ENCODE measurements around the gene LINGO3. TPM values are rescaled to one million over a fixed set of nuclear protein-coding genes. Genes with fewer than 3 reads are reported as not detected.
A peak's percentile ranks its signal among the peaks of the same experiment; 100 is the strongest.

LINGO3 gene
- polyA plus RNA-seq, 1 donor from 2014 or later = 2.7 TPM

GRCh38 chr19:2271234-2272103, 36.5 kb downstream of the LINGO3 start:
- H3K36me3 ChIP-seq (ENCODE audit: insufficient read depth, low read length) = no peaks in the 10 kb centered on the region
- no peaks in the 10 kb centered on the region for H3K9me3 ChIP-seq (ENCODE audit: low read length)
- H3K79me2 ChIP-seq (replicated peaks; ENCODE audit: insufficient read depth, low read length) = peaks cover 42% of the 10 kb centered on the region
- H3K9ac ChIP-seq (ENCODE audit: low read length) = peak overlapping the region; percentile 99
- H3K27me3 ChIP-seq (ENCODE audit: insufficient read depth, low read depth, low read length) = no peaks in the 10 kb centered on the region
- no peak overlapping the region for H2AFZ ChIP-seq (ENCODE audit: low read depth, low read length)
- no peaks in the 10 kb centered on the region for H3K9me2 ChIP-seq (ENCODE audit: insufficient read depth, low read length)
- H3K4me2 ChIP-seq (ENCODE audit: low read length) = peak overlapping the region; percentile 65
- peak overlapping the region; percentile 94 for H3K27ac ChIP-seq (ENCODE audit: low read length)
- no peak for TF ChIP-seq POLR2AphosphoS5 (IDR thresholded peaks at IDR 0.05)
- no peak for TF ChIP-seq MXI1 (conservative IDR thresholded peaks at IDR 0.05; ENCODE audit: poor library complexity, severe bottlenecking)
- TF ChIP-seq, protein P1, sequence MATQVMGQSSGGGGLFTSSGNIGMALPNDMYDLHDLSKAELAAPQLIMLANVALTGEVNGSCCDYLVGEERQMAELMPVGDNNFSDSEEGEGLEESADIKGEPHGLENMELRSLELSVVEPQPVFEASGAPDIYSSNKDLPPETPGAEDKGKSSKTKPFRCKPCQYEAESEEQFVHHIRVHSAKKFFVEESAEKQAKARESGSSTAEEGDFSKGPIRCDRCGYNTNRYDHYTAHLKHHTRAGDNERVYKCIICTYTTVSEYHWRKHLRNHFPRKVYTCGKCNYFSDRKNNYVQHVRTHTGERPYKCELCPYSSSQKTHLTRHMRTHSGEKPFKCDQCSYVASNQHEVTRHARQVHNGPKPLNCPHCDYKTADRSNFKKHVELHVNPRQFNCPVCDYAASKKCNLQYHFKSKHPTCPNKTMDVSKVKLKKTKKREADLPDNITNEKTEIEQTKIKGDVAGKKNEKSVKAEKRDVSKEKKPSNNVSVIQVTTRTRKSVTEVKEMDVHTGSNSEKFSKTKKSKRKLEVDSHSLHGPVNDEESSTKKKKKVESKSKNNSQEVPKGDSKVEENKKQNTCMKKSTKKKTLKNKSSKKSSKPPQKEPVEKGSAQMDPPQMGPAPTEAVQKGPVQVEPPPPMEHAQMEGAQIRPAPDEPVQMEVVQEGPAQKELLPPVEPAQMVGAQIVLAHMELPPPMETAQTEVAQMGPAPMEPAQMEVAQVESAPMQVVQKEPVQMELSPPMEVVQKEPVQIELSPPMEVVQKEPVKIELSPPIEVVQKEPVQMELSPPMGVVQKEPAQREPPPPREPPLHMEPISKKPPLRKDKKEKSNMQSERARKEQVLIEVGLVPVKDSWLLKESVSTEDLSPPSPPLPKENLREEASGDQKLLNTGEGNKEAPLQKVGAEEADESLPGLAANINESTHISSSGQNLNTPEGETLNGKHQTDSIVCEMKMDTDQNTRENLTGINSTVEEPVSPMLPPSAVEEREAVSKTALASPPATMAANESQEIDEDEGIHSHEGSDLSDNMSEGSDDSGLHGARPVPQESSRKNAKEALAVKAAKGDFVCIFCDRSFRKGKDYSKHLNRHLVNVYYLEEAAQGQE (IDR thresholded peaks at IDR 0.05; ENCODE audit: borderline replicate concordance) = no peak
- no peak for TF ChIP-seq SMC3 (conservative IDR thresholded peaks at IDR 0.05; ENCODE audit: poor library complexity)
- TF ChIP-seq, protein P2, sequence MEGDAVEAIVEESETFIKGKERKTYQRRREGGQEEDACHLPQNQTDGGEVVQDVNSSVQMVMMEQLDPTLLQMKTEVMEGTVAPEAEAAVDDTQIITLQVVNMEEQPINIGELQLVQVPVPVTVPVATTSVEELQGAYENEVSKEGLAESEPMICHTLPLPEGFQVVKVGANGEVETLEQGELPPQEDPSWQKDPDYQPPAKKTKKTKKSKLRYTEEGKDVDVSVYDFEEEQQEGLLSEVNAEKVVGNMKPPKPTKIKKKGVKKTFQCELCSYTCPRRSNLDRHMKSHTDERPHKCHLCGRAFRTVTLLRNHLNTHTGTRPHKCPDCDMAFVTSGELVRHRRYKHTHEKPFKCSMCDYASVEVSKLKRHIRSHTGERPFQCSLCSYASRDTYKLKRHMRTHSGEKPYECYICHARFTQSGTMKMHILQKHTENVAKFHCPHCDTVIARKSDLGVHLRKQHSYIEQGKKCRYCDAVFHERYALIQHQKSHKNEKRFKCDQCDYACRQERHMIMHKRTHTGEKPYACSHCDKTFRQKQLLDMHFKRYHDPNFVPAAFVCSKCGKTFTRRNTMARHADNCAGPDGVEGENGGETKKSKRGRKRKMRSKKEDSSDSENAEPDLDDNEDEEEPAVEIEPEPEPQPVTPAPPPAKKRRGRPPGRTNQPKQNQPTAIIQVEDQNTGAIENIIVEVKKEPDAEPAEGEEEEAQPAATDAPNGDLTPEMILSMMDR (IDR thresholded peaks at IDR 0.05; ENCODE audit: poor library complexity, severe bottlenecking) = no peak
- TF ChIP-seq EP300 (conservative IDR thresholded peaks at IDR 0.05; ENCODE audit: poor library complexity, severe bottlenecking) = no peak
- TF ChIP-seq TAF1 (IDR thresholded peaks at IDR 0.05; ENCODE audit: low read depth) = no peak
- TF ChIP-seq RAD21 (conservative IDR thresholded peaks at IDR 0.05) = no peak
- TF ChIP-seq EZH2 (IDR thresholded peaks at IDR 0.05; ENCODE audit: borderline replicate concordance, insufficient read depth, low read length, poor library complexity, severe bottlenecking) = no peak
- peak overlapping the region; percentile 99 for H3K4me3 ChIP-seq (ENCODE audit: low read length)
- peaks cover 4% of the 10 kb centered on the region for H3F3A ChIP-seq (ENCODE audit: insufficient read depth, low read length, poor library complexity, severe bottlenecking)
- H4K20me1 ChIP-seq (ENCODE audit: insufficient read depth) = peaks cover 42% of the 10 kb centered on the region

- Histone ChIP-seq H3K4me2 (ENCODE audit: low read length) (peak overlapping the region; percentile 65), H3K27me3 (ENCODE audit: insufficient read depth, low read depth, low read length) (no peaks in the 10 kb centered on the region), H3K9ac (ENCODE audit: low read length) (peak overlapping the region; percentile 99), H3K4me3 (ENCODE audit: low read length) (peak overlapping the region; percentile 99), H3K9me2 (ENCODE audit: insufficient read depth, low read length) (no peaks in the 10 kb centered on the region), H3K9me3 (ENCODE audit: low read length) (no peaks in the 10 kb centered on the region), H3K79me2 (replicated peaks; ENCODE audit: insufficient read depth, low read length) (peaks cover 42% of the 10 kb centered on the region), H4K20me1 (ENCODE audit: insufficient read depth) (peaks cover 42% of the 10 kb centered on the region), H2AFZ (ENCODE audit: low read depth, low read length) (no peak overlapping the region), H3K36me3 (ENCODE audit: insufficient read depth, low read length) (no peaks in the 10 kb centered on the region), H3K27ac (ENCODE audit: low read length) (peak overlapping the region; percentile 94), H3F3A (ENCODE audit: insufficient read depth, low read length, poor library complexity, severe bottlenecking) (peaks cover 4% of the 10 kb centered on the region)
- TF ChIP-seq EP300 (conservative IDR thresholded peaks at IDR 0.05; ENCODE audit: poor library complexity, severe bottlenecking) (no peak), RAD21 (conservative IDR thresholded peaks at IDR 0.05) (no peak), EZH2 (IDR thresholded peaks at IDR 0.05; ENCODE audit: borderline replicate concordance, insufficient read depth, low read length, poor library complexity, severe bottlenecking) (no peak), TAF1 (IDR thresholded peaks at IDR 0.05; ENCODE audit: low read depth) (peak; percentile 19), MXI1 (conservative IDR thresholded peaks at IDR 0.05; ENCODE audit: poor library complexity, severe bottlenecking) (no peak), POLR2AphosphoS5 (IDR thresholded peaks at IDR 0.05) (peak; percentile 64), SMC3 (conservative IDR thresholded peaks at IDR 0.05; ENCODE audit: poor library complexity) (no peak)
- TF ChIP-seq, protein P2 (IDR thresholded peaks at IDR 0.05; ENCODE audit: poor library complexity, severe bottlenecking) = no peak
These were observed 37.3 kb downstream of the LINGO3 start for GRCh38 chr19:2270423-2271233.

Measured in neural cell (in vitro differentiated cells).